Stomach (tissue), 4 donors: Measurements from ENCODE around the gene COL6A1.

Experiments used
- EP300 ChIP-seq: sonication (generic); formaldehyde crosslinking; IDR thresholded peaks from one replicate; pipeline ENCODE4 v1.6.1; 2017; ENCODE audit warnings: antibody characterized with exemption
- POLR2A ChIP-seq, 4 donors: fragments of 450-650 bp; IDR thresholded peaks; one replicate each; pipeline ENCODE4 v1.6.1; 2016; ENCODE audit warnings: antibody characterized with exemption in 4 of 4, control low read depth in 2 of 4, mild to moderate bottlenecking in 1 of 4, moderate library complexity in 1 of 4
- TF ChIP-seq, protein P1 (sequence below), 7 experiments: fragments of 450-650 bp in 4 of 7; fragments of 200-600 bp in 3 of 7; sonication (generic) in 3 of 7; IDR thresholded peaks; one replicate each; pipeline ENCODE4 v1.5.1; 2016 to 2019; ENCODE audit warnings: antibody characterized with exemption in 7 of 7, control low read depth in 2 of 7, mild to moderate bottlenecking in 1 of 7

DNA sequence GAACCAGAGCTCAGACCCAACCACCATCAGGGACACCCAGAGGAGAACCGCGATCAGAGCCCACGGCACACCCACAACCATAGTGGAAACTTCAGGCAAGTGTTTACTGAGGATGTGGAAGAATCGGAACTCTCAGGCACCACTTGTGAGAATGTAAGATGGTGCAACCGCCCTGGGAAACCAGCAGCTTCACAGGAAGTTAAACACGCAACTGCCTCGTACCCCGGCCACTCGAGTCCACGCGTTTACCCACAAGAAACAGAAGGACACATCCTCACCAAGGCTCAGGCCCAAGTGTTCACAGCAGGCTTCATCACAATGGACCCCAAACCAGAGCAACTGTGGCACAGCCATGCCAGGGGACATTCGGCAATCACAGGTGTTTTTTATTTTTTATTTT, 64.9 kb downstream of the COL6A1 start:
- TF ChIP-seq EP300 (no peak), POLR2A (IDR thresholded peaks at IDR 0.05) (no peak)
- TF ChIP-seq, protein P1, sequence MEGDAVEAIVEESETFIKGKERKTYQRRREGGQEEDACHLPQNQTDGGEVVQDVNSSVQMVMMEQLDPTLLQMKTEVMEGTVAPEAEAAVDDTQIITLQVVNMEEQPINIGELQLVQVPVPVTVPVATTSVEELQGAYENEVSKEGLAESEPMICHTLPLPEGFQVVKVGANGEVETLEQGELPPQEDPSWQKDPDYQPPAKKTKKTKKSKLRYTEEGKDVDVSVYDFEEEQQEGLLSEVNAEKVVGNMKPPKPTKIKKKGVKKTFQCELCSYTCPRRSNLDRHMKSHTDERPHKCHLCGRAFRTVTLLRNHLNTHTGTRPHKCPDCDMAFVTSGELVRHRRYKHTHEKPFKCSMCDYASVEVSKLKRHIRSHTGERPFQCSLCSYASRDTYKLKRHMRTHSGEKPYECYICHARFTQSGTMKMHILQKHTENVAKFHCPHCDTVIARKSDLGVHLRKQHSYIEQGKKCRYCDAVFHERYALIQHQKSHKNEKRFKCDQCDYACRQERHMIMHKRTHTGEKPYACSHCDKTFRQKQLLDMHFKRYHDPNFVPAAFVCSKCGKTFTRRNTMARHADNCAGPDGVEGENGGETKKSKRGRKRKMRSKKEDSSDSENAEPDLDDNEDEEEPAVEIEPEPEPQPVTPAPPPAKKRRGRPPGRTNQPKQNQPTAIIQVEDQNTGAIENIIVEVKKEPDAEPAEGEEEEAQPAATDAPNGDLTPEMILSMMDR (IDR thresholded peaks at IDR 0.05) = no peak
